Right cardiac atrium (tissue), 5 donors: Measurements from ENCODE around the gene GRIK4. TPM values are rescaled to one million over a fixed set of nuclear protein-coding genes. Genes with fewer than 3 reads are reported as not detected.

Experiments
- ATAC-seq, 2 donors: fragments of 200-7000 bp; cut with Tn5 transposase; one replicate each; pipeline versions ENCODE4 v1.8.0 to v1.9.1; 2020; ENCODE audit warnings: moderate library complexity in 2 of 2, mild to moderate bottlenecking in 1 of 2
- DNase-seq, 3 donors: peaks; one replicate each; pipeline ENCODE4 v3.0.0-alpha.2; 2020
- H3K27ac ChIP-seq: one replicate; pipeline ENCODE4 v1.5.1; 2013; ENCODE audit warnings: mild to moderate bottlenecking, low read length, control low read depth, moderate library complexity
- H3K27me3 ChIP-seq: one replicate; pipeline ENCODE4 v1.6.1; 2013; ENCODE audit not compliant: control insufficient read depth, insufficient read depth
- H3K4me1 ChIP-seq: one replicate; pipeline ENCODE4 v1.6.1; 2013; ENCODE audit warnings: low read length; ENCODE audit not compliant: control insufficient read depth, insufficient read depth
- H3K4me3 ChIP-seq: one replicate; pipeline ENCODE4 v1.5.1; 2013; ENCODE audit warnings: low read length, control low read depth
- H3K9me3 ChIP-seq: one replicate; pipeline ENCODE4 v1.6.1; 2013; ENCODE audit warnings: low read length; ENCODE audit not compliant: control insufficient read depth
- WGBS: extraction: QIAGEN DNeasy Blood & Tissue Kit; methylation state at CpG from one replicate; pipeline ENCODE4 v1.1.7; 2013; 5-methylcytosine and 5-hydroxymethylcytosine counted together
- intact Hi-C, 4 donors: fragments of 100-400 bp; cut with DNase I; formaldehyde crosslinking; loops; one replicate each; pipeline versions ENCODE4 v1.11.0 to v1.14.0; 2022 to 2023
- polyA plus RNA-seq: library from polyadenylated mRNA; stranded (reverse); fragments of 200-250 nt; gene quantifications from one replicate; pipeline ENCODE4 v1.2.3, GENCODE V29; 2013
- total RNA-seq, 4 donors: library from RNA; stranded (reverse); fragmentation: NEBNext Ultra II Directional; extraction: Animal tissue kit (Norgen Biotek cat#: 25700); gene quantifications; one replicate each; pipeline ENCODE4 v1.2.1, GENCODE V29; 2021
- donor health status: healthy with polysubstance abuse.
- donor health status: DM: no; HTN: yes; CAD: no.
- donor health status: DM: no; HTN: no; CAD: no.
- donor health status: DM: no; HTN: yes; CAD: no; lungs with severe emphysema.
- donor health status: DM: yes; HTN: yes; CAD: no.

The GRIK4 gene
- total and polyA plus RNA-seq, 5 donors: 0.32 to 3.4 (median 0.80) TPM; not detected in 1

GRCh38 chr11:120682866-120683265 is 171.3 kb downstream of the GRIK4 start:
- no peak for DNase-seq
- 92% methylated on average over 5 of the region's 5 CpGs for WGBS
- Histone ChIP-seq H3K27me3 (no peaks in the 10 kb centered on the region), H3K27ac (no peak overlapping the region), H3K9me3 (no peaks in the 10 kb centered on the region), H3K4me1 (no peaks in the 10 kb centered on the region), H3K4me3 (no peak overlapping the region)
- ATAC-seq: no peak
- intact Hi-C loops: loop anchor here in 3 of 4 donors (5.0 to 10.0 kb wide), 3 partner anchors 122 to 272 kb away; partner anchors contain the start of gene GRIK4 (in 1 of the 3)

- no peaks in the 10 kb centered on the region for H3K27me3 ChIP-seq
- H3K27ac ChIP-seq: no peak overlapping the region
- no peaks in the 10 kb centered on the region for H3K9me3 ChIP-seq
- intact Hi-C loops: loop anchor here in 3 of 4 donors (5.0 to 10.0 kb wide), 3 partner anchors 118 to 268 kb away; partner anchors contain the start of gene GRIK4 (in 2 of the 3)
- ATAC-seq: no peak
- no peaks in the 10 kb centered on the region for H3K4me1 ChIP-seq
- 84% methylated on average over 7 of the region's 7 CpGs for WGBS
- DNase-seq: no peak
- no peak overlapping the region for H3K4me3 ChIP-seq
Measured at GRCh38 chr11:120686516-120686915, 175.0 kb downstream of the GRIK4 start.

- DNase-seq (no peak), ATAC-seq (no peak)
- Histone ChIP-seq H3K27me3 (no peaks in the 10 kb centered on the region), H3K4me1 (no peaks in the 10 kb centered on the region), H3K27ac (no peak overlapping the region), H3K4me3 (no peak overlapping the region), H3K9me3 (no peaks in the 10 kb centered on the region)
- WGBS: 68% methylated on average over 1 of the region's 1 CpG
- intact Hi-C loops: loop anchor here in 3 of 4 donors (5.0 to 10.0 kb wide), 3 partner anchors 117 to 267 kb away; partner anchors contain the start of gene GRIK4 (in 2 of the 3)
Measured at GRCh38 chr11:120688163-120688562, 176.6 kb downstream of the GRIK4 start.

- Histone ChIP-seq H3K27me3 (no peaks in the 10 kb centered on the region), H3K4me3 (no peak overlapping the region), H3K27ac (no peak overlapping the region), H3K9me3 (no peaks in the 10 kb centered on the region), H3K4me1 (no peaks in the 10 kb centered on the region)
- no peak for DNase-seq
- intact Hi-C loops: loop anchor here in 3 of 4 donors (5.0 to 10.0 kb wide), 3 partner anchors 115 to 265 kb away; partner anchors contain the start of gene GRIK4 (in 2 of the 3)
- WGBS: 89% methylated on average over 7 of the region's 7 CpGs
- no peak for ATAC-seq
Measured at GRCh38 chr11:120689596-120690275, 178.2 kb downstream of the GRIK4 start.

- Histone ChIP-seq H3K9me3 (no peaks in the 10 kb centered on the region), H3K4me3 (no peak overlapping the region), H3K4me1 (no peaks in the 10 kb centered on the region), H3K27me3 (no peaks in the 10 kb centered on the region), H3K27ac (no peak overlapping the region)
- DNase-seq: no peak
- ATAC-seq: no peak
- intact Hi-C loops: no loop called here
- WGBS: 91% methylated on average over 5 of the region's 5 CpGs
Measured at GRCh38 chr11:120690406-120690805, 178.9 kb downstream of the GRIK4 start.

DNA sequence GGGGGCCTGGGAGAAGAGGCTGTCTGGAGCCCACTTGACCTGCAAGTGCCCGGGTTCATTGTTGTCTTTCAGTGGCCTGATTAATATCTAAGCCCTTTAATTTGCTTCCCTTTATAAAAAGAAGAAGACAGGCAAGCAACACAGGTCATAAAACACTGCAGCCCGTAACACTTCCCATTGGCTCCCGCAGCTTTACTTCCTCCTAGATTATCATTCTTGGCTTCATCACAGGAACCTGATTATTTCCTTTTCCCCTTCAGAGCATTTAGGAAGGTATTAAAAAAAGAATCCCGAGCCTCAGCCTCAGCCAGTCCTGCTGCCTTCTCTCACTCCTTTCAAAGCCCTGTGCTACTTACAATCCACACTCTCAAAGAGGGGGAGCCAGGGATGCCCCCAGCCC is 183.2 kb downstream of the GRIK4 start:
- ATAC-seq (no peak), DNase-seq (no peak)
- no peak overlapping the region for H3K4me3 ChIP-seq
- no peaks in the 10 kb centered on the region for H3K4me1 ChIP-seq
- H3K27me3 ChIP-seq: no peaks in the 10 kb centered on the region
- intact Hi-C loops: no loop called here
- no peak overlapping the region for H3K27ac ChIP-seq
- WGBS: 45% methylated on average over 4 of the region's 4 CpGs
- no peaks in the 10 kb centered on the region for H3K9me3 ChIP-seq

DNA sequence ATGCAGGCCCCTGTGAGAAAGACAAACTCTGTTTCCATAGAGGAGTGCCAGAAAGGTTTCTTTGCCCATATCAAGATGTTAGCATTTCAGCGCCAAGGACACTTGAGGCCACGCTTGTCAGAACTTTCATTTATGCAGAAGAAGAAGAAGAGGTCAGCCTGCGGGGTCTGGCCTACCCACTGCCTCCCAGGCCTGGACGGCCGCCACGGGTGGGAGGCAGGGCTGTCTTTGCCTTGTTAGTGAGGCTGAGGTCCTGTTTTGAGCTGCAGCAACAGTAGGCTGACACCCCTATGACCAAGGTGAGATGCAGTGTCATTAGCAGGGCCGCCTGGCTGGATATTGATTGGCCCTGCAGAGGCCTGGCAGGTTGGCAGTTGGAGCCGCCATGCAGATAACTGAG is 183.9 kb downstream of the GRIK4 start:
- H3K27ac ChIP-seq: no peak overlapping the region
- no peak overlapping the region for H3K4me3 ChIP-seq
- H3K4me1 ChIP-seq: no peaks in the 10 kb centered on the region
- H3K27me3 ChIP-seq: no peaks in the 10 kb centered on the region
- no peaks in the 10 kb centered on the region for H3K9me3 ChIP-seq
- ATAC-seq (no peak), DNase-seq (no peak)
- intact Hi-C loops: no loop called here
- WGBS: 95% methylated on average over 8 of the region's 8 CpGs

DNA sequence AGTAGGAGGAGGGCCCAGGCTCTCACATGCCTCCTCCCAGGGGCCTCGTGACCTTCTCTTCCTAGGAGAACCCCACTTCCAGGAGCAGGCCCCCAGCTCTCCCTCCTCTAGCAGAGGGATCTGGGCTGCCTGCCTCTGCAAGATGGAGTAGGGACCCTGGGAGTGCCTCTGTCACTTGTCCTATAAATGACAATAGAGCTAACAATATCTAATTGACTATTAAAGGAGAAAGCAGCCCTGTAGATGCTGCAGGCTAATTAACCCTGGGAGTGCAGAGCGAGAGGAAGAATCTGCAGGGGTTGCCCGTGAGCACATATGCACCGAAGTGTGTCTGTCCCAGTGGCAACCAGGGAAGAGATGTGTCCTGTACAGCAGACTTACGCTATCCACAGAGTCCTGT is 184.4 kb downstream of the GRIK4 start:
- no peaks in the 10 kb centered on the region for H3K27me3 ChIP-seq
- ATAC-seq (no peak), DNase-seq (no peak)
- WGBS: 96% methylated on average over 5 of the region's 5 CpGs
- H3K27ac ChIP-seq: no peak overlapping the region
- H3K9me3 ChIP-seq: no peaks in the 10 kb centered on the region
- no peak overlapping the region for H3K4me3 ChIP-seq
- no peaks in the 10 kb centered on the region for H3K4me1 ChIP-seq
- intact Hi-C loops: no loop called here

DNA sequence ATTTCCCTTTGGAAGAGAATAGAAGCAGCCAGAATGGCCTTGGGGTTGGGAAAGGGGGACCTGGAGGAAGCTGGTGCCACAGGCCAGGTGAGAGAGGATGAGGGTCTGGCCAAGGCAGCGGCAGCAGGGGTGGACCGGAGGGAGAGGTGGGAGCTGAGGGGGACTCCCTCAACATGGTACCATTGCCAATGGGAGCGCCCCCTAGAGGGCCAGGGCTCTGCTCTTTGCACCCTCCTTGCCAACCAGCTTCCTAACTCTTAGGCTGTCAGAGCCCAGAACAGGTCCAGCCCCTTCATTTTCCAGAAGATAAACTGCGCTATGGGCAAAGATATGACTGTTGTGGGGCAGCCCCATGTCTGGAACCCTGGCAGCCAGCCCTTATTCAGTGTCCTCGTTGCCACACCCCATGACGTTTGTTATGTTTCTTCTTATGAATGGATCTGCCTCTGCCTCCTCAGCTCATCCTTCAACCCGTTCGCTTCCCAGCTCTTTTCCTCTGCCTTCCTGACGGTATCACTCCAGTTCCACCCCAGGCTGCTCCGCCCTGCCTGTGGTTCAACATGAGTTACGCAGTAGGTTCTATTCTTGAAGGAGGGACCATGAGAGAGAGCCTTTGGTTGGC is 185.2 kb downstream of the GRIK4 start:
- DNase-seq (no peak), ATAC-seq (peak in 1 of 2 donors; percentile 14)
- intact Hi-C loops: no loop called here
- H3K4me1 ChIP-seq: no peaks in the 10 kb centered on the region
- H3K27ac ChIP-seq: no peak overlapping the region
- H3K27me3 ChIP-seq: no peaks in the 10 kb centered on the region
- H3K4me3 ChIP-seq: no peak overlapping the region
- no peaks in the 10 kb centered on the region for H3K9me3 ChIP-seq
- 61% methylated on average over 11 of the region's 11 CpGs for WGBS

DNA sequence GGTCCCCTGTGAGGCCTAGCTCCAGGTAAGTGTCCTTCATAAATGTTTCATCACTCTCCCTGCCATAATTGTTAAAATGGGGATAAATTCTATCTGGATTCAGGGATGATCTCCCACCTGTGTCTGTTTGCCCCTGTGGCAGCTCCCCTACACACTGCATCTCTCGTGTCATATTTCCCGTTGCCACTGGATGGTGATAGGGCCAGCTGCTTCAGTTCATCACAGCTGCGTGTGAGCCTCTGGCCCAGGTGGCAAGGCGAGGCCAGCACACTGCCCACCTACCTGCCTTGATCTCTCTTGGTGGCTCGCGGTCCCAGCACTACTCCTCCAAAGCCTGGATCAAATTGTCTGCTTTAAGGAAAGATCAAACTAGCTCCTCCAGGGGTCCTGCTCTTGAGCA is 187.4 kb downstream of the GRIK4 start:
- H3K27me3 ChIP-seq: no peaks in the 10 kb centered on the region
- no peaks in the 10 kb centered on the region for H3K9me3 ChIP-seq
- DNase-seq (no peak), ATAC-seq (no peak)
- intact Hi-C loops: no loop called here
- no peak overlapping the region for H3K27ac ChIP-seq
- 86% methylated on average over 6 of the region's 6 CpGs for WGBS
- H3K4me3 ChIP-seq: no peak overlapping the region
- H3K4me1 ChIP-seq: no peaks in the 10 kb centered on the region

DNA sequence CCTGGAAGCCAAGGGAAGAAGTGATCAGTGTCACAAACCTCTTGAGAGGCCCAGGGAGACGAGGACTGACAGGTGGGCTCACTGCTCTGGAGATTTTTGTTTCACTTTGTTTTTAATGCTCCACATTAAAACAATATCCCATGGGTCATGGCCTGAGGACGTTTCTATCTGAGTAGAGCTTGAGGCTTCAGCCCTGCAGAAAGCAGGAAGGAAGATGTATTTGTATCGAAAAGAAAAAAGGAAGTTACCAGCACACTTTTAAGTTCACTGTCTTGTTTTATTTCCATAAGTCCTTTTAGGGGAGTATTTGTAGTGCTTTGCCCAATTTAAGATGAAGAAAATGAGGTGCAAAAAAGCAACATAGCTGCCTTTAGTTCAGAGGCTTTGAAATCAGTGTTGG is 191.1 kb downstream of the GRIK4 start:
- WGBS: 47% methylated on average over 3 of the region's 3 CpGs
- no peak for DNase-seq
- no peak overlapping the region for H3K27ac ChIP-seq
- intact Hi-C loops: no loop called here
- H3K9me3 ChIP-seq: no peaks in the 10 kb centered on the region
- H3K4me3 ChIP-seq: no peak overlapping the region
- no peak for ATAC-seq
- H3K27me3 ChIP-seq: no peaks in the 10 kb centered on the region
- H3K4me1 ChIP-seq: no peaks in the 10 kb centered on the region
